Measurements from ENCODE around the gene TUBGCP3. TPM values are rescaled to one million over a fixed set of nuclear protein-coding genes. Genes with fewer than 3 reads are reported as not detected.

Gene TUBGCP3
- total and polyA plus RNA-seq, 2 experiments from 2014 or later, result 12.8 to 40.2 TPM

- no peaks in the 10 kb centered on the region for H3K9me2 ChIP-seq (ENCODE audit: insufficient read depth)
- no peak for TF ChIP-seq EZH2phosphoT487 (IDR thresholded peaks at IDR 0.05; ENCODE audit: unreplicated experiment)
- TF ChIP-seq ZNF331 (CRISPR knock-in tag; IDR thresholded peaks at IDR 0.05; ENCODE audit: low read depth), result no peak
- no peak for TF ChIP-seq STAT1 (IDR thresholded peaks at IDR 0.05; ENCODE audit: unreplicated experiment)
- no peak for TF ChIP-seq REST (IDR thresholded peaks at IDR 0.05; ENCODE audit: unreplicated experiment)
- TF ChIP-seq NANOG (IDR thresholded peaks at IDR 0.05; ENCODE audit: borderline replicate concordance), result no peak
- TF ChIP-seq ZNF114 (CRISPR knock-in tag; IDR thresholded peaks at IDR 0.05), result no peak
- TF ChIP-seq ZNF462 (CRISPR knock-in tag; IDR thresholded peaks at IDR 0.05), result no peak
- TF ChIP-seq JUNB (IDR thresholded peaks at IDR 0.05; ENCODE audit: unreplicated experiment), result no peak
- TF ChIP-seq POLR2AphosphoS5 (IDR thresholded peaks at IDR 0.05; ENCODE audit: low read depth), result no peak
- no peak for TF ChIP-seq CTCF (conservative IDR thresholded peaks at IDR 0.05; ENCODE audit: low read depth in 2 of 2)
- TF ChIP-seq CREB1 (CRISPR knock-in tag; IDR thresholded peaks at IDR 0.05; ENCODE audit: low read depth), result no peak
- TF ChIP-seq EZH2 (IDR thresholded peaks at IDR 0.05; ENCODE audit: low read depth, unreplicated experiment), result no peak
- no peak for TF ChIP-seq ETS1 (IDR thresholded peaks at IDR 0.05)
- Mint-ChIP-seq H3K27ac (peak overlapping the region; percentile 91), H3K4me3 (no peak overlapping the region), H3K4me1 (peaks cover 16% of the 10 kb centered on the region), H3K9me3 (no peaks in the 10 kb centered on the region), H3K36me3 (ENCODE audit: low read depth) (peaks cover 11% of the 10 kb centered on the region; the same call in 2 of the 3 replicates), H3K27me3 (ENCODE audit: insufficient read depth, low read depth, poor library complexity) (peaks cover 8% of the 10 kb centered on the region)
- no peak overlapping the region for H2AFZ ChIP-seq
- H3F3A ChIP-seq (replicated peaks; ENCODE audit: low read depth), result no peaks in the 10 kb centered on the region
- H3K27me3 ChIP-seq (ENCODE audit: insufficient read depth), result no peaks in the 10 kb centered on the region
- no peak for ATAC-seq
- no peaks in the 10 kb centered on the region for H3K79me2 ChIP-seq (replicated peaks; ENCODE audit: insufficient read depth)
- H3K4me3 ChIP-seq, result no peak overlapping the region
- H4K20me1 ChIP-seq (replicated peaks; ENCODE audit: insufficient read depth), result 0 out of 2 replicates have a peak, but pooled peaks cover 3% of the 10 kb centered on the region
- no peak for DNase-seq (ENCODE audit: low spot score)
- H3K4me1 ChIP-seq (ENCODE audit: insufficient read depth), result no peaks in the 10 kb centered on the region
- no peak overlapping the region for H3K27ac ChIP-seq (ENCODE audit: low read depth)
- no peak overlapping the region for H3K4me2 ChIP-seq
- peaks cover 7% of the 10 kb centered on the region; the same call in 1 of the 2 replicates for H3K36me3 ChIP-seq (ENCODE audit: insufficient read depth)
Measured at GRCh38 chr13:112510987-112511685, 76.8 kb downstream of the TUBGCP3 start.
